Spleen (tissue), 11 donors: ENCODE results near the gene BAG5. TPM values are rescaled to one million over a fixed set of nuclear protein-coding genes. Genes with fewer than 3 reads are reported as not detected.

Experiments used
- DNase-seq: peaks from one replicate; pipeline ENCODE4 v3.0.0-alpha.2; 2020
- H3K27ac ChIP-seq, 8 donors: fragments of 200-600 bp; sonication (generic) in 7 of 8; 1 replicate in 4 of 8; 2 replicates in 4 of 8; pipeline versions ENCODE4 v1.5.0 to v1.8.0; 2016 to 2021; ENCODE audit warnings: inconsistent platforms in 4 of 8, mild to moderate bottlenecking in 4 of 8, moderate library complexity in 1 of 8
- H3K27me3 ChIP-seq, 7 donors: fragments of 200-600 bp; sonication (generic) in 6 of 7; replicated peaks in 1 of 7; 1 replicate in 4 of 7; 2 replicates in 3 of 7; pipeline versions ENCODE4 v1.5.0 to v1.8.0; 2016 to 2021; ENCODE audit warnings: inconsistent platforms in 3 of 7, mild to moderate bottlenecking in 1 of 7
- H3K36me3 ChIP-seq, 6 donors: fragments of 200-600 bp; sonication (generic) in 5 of 6; 1 replicate in 4 of 6; 2 replicates in 2 of 6; pipeline versions ENCODE4 v1.5.0 to v1.8.0; 2016 to 2021; ENCODE audit warnings: inconsistent platforms in 2 of 6
- H3K4me1 ChIP-seq, 6 donors: fragments of 200-600 bp; sonication (generic) in 5 of 6; 1 replicate in 3 of 6; 2 replicates in 3 of 6; pipeline versions ENCODE4 v1.5.0 to v1.8.0; 2016 to 2021; ENCODE audit warnings: inconsistent platforms in 3 of 6
- H3K4me3 ChIP-seq, 8 donors: fragments of 200-600 bp; sonication (generic) in 7 of 8; 1 replicate in 4 of 8; 2 replicates in 4 of 8; pipeline versions ENCODE4 v1.5.0 to v1.8.0; 2016 to 2021; ENCODE audit warnings: inconsistent platforms in 4 of 8, mild to moderate bottlenecking in 4 of 8, moderate library complexity in 2 of 8
- H3K9me3 ChIP-seq, 8 donors: fragments of 200-600 bp; sonication (generic) in 7 of 8; 1 replicate in 4 of 8; 2 replicates in 4 of 8; pipeline versions ENCODE4 v1.5.0 to v1.8.0; 2016 to 2021; ENCODE audit warnings: inconsistent platforms in 4 of 8
- CTCF ChIP-seq, 11 experiments: fragments of 200-600 bp in 7 of 11; fragments of 450-650 bp in 4 of 11; sonication (generic) in 4 of 11; IDR thresholded peaks in 8 of 11; conservative IDR thresholded peaks in 3 of 11; 1 replicate in 7 of 11; 2 replicates in 4 of 11; pipeline versions ENCODE4 v1.4.0 to v1.8.0; 2016 to 2021; ENCODE audit warnings: antibody characterized with exemption in 11 of 11, inconsistent platforms in 4 of 11, mild to moderate bottlenecking in 1 of 11
- POLR2A ChIP-seq, 3 donors: fragments of 450-650 bp; IDR thresholded peaks; one replicate each; pipeline ENCODE4 v1.5.1; 2017; ENCODE audit warnings: antibody characterized with exemption in 3 of 3, mild to moderate bottlenecking in 1 of 3
- POLR2AphosphoS5 ChIP-seq, 3 donors: sonication (generic); formaldehyde crosslinking; IDR thresholded peaks; one replicate each; pipeline ENCODE4 v1.5.1; 2017; ENCODE audit warnings: antibody characterized with exemption in 3 of 3
- WGBS, 5 donors: extraction: QIAGEN DNeasy Blood & Tissue Kit in 3 of 5; methylation state at CpG; one replicate each; pipeline versions ENCODE4 v1.1.5 to v1.1.7; 2013 to 2018; 5-methylcytosine and 5-hydroxymethylcytosine counted together
- intact Hi-C: fragments of 100-400 bp; cut with DNase I; formaldehyde crosslinking; loops from one replicate; pipeline ENCODE4 v1.15.0; 2023; ENCODE audit warnings: low total_unique reads
- polyA plus RNA-seq, 3 donors: library from polyadenylated mRNA; stranded (reverse); fragments of 200-250 nt; gene quantifications; one replicate each; pipeline ENCODE4 v1.2.1, GENCODE V29; 2013
- small RNA-seq, 4 donors: library from RNA; depleted of rRNA; stranded (forward); fragments of <200 nt; gene quantifications; one replicate each; pipeline ENCODE3, GENCODE V24; 2016
- total RNA-seq, 7 donors: library from RNA; depleted of rRNA in 3 of 7; stranded (reverse); fragments of >200 nt in 3 of 7; fragmentation: NEBNext Ultra II Directional in 4 of 7; extraction: Animal tissue kit (Norgen Biotek cat#: 25700) in 4 of 7; gene quantifications; one replicate each; pipeline versions ENCODE4 v1.1.0 to v1.2.1, GENCODE V29; 2016 to 2021
- donor health status: healthy with polysubstance abuse.
- donor health status: DM: no; HTN: no; CAD: no; lungs with moderate emphysema.
- donor health status: DM: no; HTN: no; CAD: no.
- donor health status: Bipolar disorder and iron deficiency.
- donor health status: healthy.
- donor health status: DM: no; HTN: no; CAD: no.
- donor health status: DM: yes; HTN: yes; CAD: no.

Gene BAG5
- total and polyA plus RNA-seq, 10 donors, result 9.3 to 42.5 (median 29.9) TPM

DNA sequence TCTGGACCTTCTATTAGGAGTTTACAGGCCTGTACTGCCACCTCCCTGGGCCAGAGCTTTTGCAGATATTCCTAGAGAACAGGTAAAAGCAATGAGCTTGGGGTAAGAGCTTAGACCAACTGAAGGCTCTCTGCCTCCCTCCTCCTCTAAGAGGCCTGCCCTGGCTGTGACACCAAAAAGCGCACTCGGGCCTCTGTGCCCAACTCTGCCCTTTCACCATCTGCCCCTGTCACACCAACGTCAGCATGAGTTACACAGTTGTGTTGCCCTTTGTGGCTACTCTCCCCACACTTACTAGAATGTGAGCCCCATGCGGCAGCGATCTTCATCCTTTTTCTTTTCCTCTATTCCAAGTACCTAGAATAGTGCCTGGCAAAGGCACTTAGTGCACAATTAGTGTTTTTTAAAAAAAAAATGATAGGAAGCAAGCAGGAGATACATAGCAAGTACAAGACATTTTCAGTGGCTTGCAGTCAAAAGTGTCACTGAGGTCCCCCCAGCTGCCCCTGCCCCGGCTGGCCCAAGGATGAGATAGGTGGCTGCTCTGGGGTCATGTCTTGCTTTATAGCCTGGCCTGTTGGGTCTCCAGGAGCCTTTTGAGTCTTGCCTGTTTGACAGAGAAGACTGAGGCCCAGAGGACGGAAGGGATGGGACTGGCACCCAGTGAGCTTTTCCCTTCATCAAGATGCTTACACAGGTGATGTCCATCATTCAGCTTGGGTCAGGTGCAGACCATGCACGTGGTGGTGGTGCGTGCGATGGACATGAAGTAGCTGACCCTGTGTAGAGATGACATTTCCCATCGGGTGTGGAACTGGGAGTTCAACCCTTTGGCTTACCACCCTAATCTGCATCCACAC, 52.4 kb downstream of the BAG5 start:
- intact Hi-C loops, result no loop called here
- no peak overlapping the region for H3K4me3 ChIP-seq
- TF ChIP-seq POLR2A (IDR thresholded peaks at IDR 0.05) (no peak), CTCF (IDR thresholded peaks at IDR 0.05 in 8 of 11, conservative IDR thresholded peaks at IDR 0.05 in 3 of 11) (no peak), POLR2AphosphoS5 (IDR thresholded peaks at IDR 0.05) (no peak)
- peaks cover 0 to 80% (median 20%) of the 10 kb centered on the region in 6 donors for H3K36me3 ChIP-seq
- H3K27me3 ChIP-seq, result no peaks in the 10 kb centered on the region
- DNase-seq, result peak; percentile 31
- H3K4me1 ChIP-seq, result peaks cover 4 to 42% (median 22%) of the 10 kb centered on the region in 6 donors
- peak overlapping the region in 1 of 8 donors; percentile 34 for H3K27ac ChIP-seq
- H3K9me3 ChIP-seq, result no peaks in the 10 kb centered on the region
- WGBS, 5 donors, result 92 to 95% (median 95%) methylated on average over 10 to 11 of the region's 11 CpGs

DNA sequence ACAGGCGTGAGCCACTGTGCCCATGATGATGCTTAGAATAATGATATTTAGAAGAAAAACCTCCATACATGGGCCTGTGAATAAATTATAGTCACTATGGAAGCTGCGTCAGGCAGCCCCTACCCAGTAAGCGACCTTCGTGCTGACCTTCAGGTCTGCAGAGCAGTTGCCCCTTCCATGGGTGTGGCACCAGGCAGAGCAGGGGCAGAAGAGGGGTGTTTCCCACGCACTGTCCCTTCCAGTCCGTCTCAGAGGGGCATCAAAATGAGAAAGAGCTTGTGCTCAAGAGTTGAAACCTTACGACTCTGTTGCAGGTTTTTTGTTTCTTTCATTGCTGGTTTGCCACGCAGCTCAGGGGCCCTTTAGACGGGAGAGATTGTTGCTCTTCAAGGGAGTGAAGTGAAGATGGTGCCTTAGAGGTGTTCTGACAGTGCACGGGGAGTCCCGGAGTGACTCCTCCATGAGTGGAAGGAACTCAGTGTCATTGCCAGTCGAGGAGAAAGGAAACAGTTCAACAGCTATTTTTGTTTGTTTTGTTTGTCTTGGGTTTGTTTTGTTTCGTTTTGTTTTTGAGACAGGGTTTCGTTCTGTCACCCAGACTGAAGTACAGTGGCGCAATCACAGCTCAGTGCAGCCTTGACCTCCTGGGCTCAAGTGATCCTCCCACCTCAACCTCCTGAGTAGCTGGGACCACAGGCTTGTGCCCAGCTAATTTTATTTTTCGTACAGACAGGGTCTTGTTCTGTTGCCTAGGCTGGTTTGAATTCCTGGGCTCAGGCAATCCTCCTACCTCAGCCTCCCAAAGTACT, 53.7 kb downstream of the BAG5 start:
- intact Hi-C loops, result no loop called here
- Histone ChIP-seq H3K4me1 (peaks cover 4 to 40% (median 22%) of the 10 kb centered on the region in 6 donors), H3K27me3 (no peaks in the 10 kb centered on the region), H3K9me3 (no peaks in the 10 kb centered on the region), H3K4me3 (no peak overlapping the region), H3K36me3 (peaks cover 0 to 93% (median 34%) of the 10 kb centered on the region in 6 donors), H3K27ac (peak overlapping the region in 5 of 8 donors; percentile 9 to 57 (median 34))
- TF ChIP-seq POLR2A (IDR thresholded peaks at IDR 0.05) (no peak), POLR2AphosphoS5 (IDR thresholded peaks at IDR 0.05) (no peak), CTCF (IDR thresholded peaks at IDR 0.05 in 8 of 11, conservative IDR thresholded peaks at IDR 0.05 in 3 of 11) (no peak)
- 71 to 86% (median 81%) methylated on average over 16 of the region's 16 CpGs for WGBS, 5 donors
- no peak for DNase-seq

DNA sequence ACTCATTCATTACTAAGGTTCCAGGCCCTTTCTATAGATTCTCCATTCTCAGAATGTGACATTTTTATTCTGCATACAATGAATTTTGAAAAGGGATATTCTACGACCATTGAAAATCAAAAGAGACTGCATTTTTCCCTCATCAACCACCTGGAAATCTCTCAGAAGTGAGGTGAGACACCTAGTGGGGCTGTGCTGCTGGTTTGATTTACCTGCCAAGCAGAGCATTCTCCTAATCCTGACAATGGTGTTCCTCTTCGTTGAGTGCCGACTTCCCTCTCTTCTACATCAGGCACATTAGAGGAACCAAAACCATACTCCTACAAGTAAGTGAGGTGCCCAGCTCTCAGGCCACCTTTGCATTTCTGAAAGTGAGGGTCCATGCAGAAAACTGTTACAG, 54.7 kb downstream of the BAG5 start:
- H3K27ac ChIP-seq, result peak overlapping the region in 5 of 8 donors; percentile 11 to 61 (median 40)
- peaks cover 0 to 96% (median 43%) of the 10 kb centered on the region in 6 donors for H3K36me3 ChIP-seq
- intact Hi-C loops, result no loop called here
- no peaks in the 10 kb centered on the region for H3K9me3 ChIP-seq
- 52 to 69% (median 59%) methylated on average over 3 of the region's 3 CpGs for WGBS, 5 donors
- H3K4me3 ChIP-seq, result no peak overlapping the region
- TF ChIP-seq POLR2AphosphoS5 (IDR thresholded peaks at IDR 0.05) (no peak), CTCF (IDR thresholded peaks at IDR 0.05 in 8 of 11, conservative IDR thresholded peaks at IDR 0.05 in 3 of 11) (no peak), POLR2A (IDR thresholded peaks at IDR 0.05) (no peak)
- peaks cover 4 to 31% (median 18%) of the 10 kb centered on the region in 6 donors for H3K4me1 ChIP-seq
- DNase-seq, result no peak
- H3K27me3 ChIP-seq, result no peaks in the 10 kb centered on the region

Small RNAs within 50 kb of the gene (small RNA-seq; reads per million reads assigned to genes)
- gene RNU4-68P, result 0.14 to 17.1 (median 0.39) reads per million in 4 donors
- gene RNU7-160P, result 0 reads per million in 4 donors

Other genes starting within 250 kb of the BAG5 start
- 100 to 1,000 TPM; 173 to 261 (median 228) TPM for gene EIF5, start 228.4 kb downstream of the BAG5 start, total RNA-seq
- gene EIF5, start 228.4 kb downstream of the BAG5 start, polyA plus RNA-seq, result 10 to 100 TPM; 31.9 to 60.0 (median 46.8) TPM
- 100 to 1,000 TPM in 6 of 7 donors, 10 to 100 TPM in 1; 89.3 to 144 (median 114) TPM for gene MARK3, start 177.2 kb downstream of the BAG5 start, total RNA-seq
- gene MARK3, start 177.2 kb downstream of the BAG5 start, polyA plus RNA-seq, result 10 to 100 TPM; 40.4 to 98.7 (median 70.0) TPM
- 10 to 100 TPM in 4 of 7 donors, 1 to 10 TPM in 3; 8.0 to 22.6 (median 10.8) TPM for gene CKB, start 39.8 kb downstream of the BAG5 start, total RNA-seq
- gene CKB, start 39.8 kb downstream of the BAG5 start, polyA plus RNA-seq, result 10 to 100 TPM; 14.3 to 28.4 (median 20.6) TPM
- 10 to 100 TPM in 1 of 7 donors, 1 to 10 TPM in 6; 8.0 to 11.3 (median 9.5) TPM for gene TRMT61A, start 33.5 kb downstream of the BAG5 start, total RNA-seq
- gene TRMT61A, start 33.5 kb downstream of the BAG5 start, polyA plus RNA-seq, result 10 to 100 TPM in 2 of 3 donors, 1 to 10 TPM in 1; 8.6 to 14.2 (median 11.1) TPM
- 10 to 100 TPM; 15.2 to 26.0 (median 20.4) TPM for gene COA8, start 303 bp upstream of the BAG5 start, total RNA-seq
- gene COA8, start 303 bp upstream of the BAG5 start, polyA plus RNA-seq, result 10 to 100 TPM; 34.1 to 39.5 (median 38.9) TPM
- gene KLC1, start 66.6 kb upstream of the BAG5 start, total RNA-seq, result 100 to 1,000 TPM; 164 to 333 (median 239) TPM
- 100 to 1,000 TPM in 1 of 3 donors, 10 to 100 TPM in 2; 54.1 to 126 (median 75.9) TPM for gene KLC1, start 66.6 kb upstream of the BAG5 start, polyA plus RNA-seq
- gene XRCC3, start 152.8 kb upstream of the BAG5 start, total RNA-seq, result 10 to 100 TPM in 6 of 7 donors, 1 to 10 TPM in 1; 9.5 to 20.4 (median 16.7) TPM
- 10 to 100 TPM in 2 of 3 donors, 1 to 10 TPM in 1; 5.9 to 17.6 (median 11.8) TPM for gene XRCC3, start 152.8 kb upstream of the BAG5 start, polyA plus RNA-seq
- 10 to 100 TPM; 31.8 to 71.1 (median 47.8) TPM for gene ZFYVE21, start 153.2 kb upstream of the BAG5 start, total RNA-seq
- 10 to 100 TPM; 21.8 to 51.8 (median 24.2) TPM for gene ZFYVE21, start 153.2 kb upstream of the BAG5 start, polyA plus RNA-seq